ENCODE data around the gene AKT2.

GRCh38 chr19:40321566-40322270 lies 36.6 kb upstream of the AKT2 start:
- TF ChIP-seq POLR2A (IDR thresholded peaks at IDR 0.05) (no peak), CTCF (IDR thresholded peaks at IDR 0.05) (no peak), POLR2AphosphoS5 (IDR thresholded peaks at IDR 0.05; ENCODE audit: insufficient read depth in 1 of 2, low read depth in 1 of 2) (no peak)

Data from vagina (tissue), 2 donors.